ENCODE data around the gene MTHFD1.

Gene MTHFD1

DNA sequence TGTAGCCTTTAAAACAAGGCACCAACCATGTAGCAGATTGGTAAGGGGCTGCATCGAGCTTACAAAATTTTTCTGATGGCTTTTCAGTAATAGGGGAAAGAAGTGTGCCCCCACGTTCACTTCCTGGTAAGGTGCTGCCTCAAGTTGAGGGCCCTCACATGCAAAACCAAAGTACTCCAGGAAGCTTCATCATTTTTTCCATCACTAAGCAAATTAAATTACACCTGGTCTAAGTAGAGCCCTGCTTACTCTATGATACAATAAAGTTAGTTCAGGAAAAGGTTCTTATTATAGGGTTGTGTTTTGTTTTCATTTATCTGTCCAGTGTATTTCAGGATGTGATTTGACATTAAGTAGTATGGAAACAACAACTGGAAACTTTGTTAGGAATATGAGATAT is 62.1 kb downstream of the MTHFD1 start:
- DNase-seq: no peak

DNA sequence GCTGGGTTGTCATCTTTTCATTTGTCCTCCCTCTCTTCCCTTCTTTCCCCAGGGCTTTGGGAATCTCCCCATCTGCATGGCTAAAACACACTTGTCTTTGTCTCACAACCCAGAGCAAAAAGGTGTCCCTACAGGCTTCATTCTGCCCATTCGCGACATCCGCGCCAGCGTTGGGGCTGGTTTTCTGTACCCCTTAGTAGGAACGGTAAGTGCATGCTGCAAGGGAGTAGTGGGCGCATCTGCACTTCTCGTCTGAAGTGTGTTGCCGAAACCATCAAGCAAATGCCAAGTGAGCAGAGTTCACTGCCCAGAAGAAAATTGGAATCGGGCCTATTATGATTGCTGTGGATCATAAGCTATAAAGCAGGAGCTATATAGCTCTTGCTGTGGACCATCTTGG is 66.5 kb downstream of the MTHFD1 start:
- no peak for DNase-seq

DNA sequence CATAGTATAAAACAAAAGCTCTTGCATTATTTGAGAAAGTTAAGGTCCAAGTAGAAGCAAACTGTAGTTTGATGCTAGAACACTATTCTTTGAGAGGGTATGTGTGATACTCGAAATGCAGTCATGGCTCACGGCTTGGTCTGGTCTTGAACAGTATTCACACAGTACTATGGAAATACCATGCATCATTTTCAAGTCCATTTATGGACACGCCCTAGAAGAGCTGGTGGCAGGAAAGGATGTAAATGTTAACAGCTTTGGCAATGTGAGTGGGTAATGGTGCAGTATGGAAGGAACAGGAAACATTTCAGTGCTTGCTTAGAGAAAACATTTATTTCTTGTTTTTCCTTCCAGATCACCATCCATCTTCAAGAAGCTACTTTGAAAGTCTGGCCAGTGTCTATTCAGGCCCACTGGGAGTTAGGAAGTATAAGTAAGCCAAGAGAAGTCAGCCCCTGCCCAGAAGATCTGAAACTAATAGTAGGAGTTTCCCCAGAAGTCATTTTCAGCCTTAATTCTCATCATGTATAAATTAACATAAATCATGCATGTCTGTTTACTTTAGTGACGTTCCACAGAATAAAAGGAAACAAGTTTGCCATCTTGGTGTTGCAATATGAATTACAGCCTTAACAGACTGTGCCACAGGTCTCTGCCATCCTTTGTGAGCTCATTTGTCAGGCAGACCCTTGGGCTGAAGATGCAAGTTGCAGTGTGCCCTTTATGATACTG is 71.4 kb downstream of the MTHFD1 start:
- no peak for DNase-seq

DNA sequence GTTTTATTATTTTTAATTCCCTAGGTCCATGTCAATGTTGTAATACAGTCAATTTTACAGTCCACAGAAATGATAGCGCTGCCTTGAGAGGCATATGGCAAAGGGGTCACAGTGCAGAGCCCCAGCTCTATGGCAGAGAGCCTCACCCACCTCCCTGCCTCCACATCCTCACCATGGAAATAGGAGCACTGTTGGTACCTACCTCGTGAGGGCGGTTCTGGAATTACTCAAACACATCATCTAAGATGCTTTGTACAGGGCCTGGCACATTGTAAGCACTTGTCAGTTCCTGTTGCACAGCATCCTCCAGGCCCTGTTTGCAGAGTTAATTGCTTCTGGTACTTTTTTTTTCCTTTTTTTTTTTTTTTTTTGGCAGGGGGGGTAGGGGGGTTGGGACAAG is 73.1 kb downstream of the MTHFD1 start:
- DNase-seq: no peak

DNA sequence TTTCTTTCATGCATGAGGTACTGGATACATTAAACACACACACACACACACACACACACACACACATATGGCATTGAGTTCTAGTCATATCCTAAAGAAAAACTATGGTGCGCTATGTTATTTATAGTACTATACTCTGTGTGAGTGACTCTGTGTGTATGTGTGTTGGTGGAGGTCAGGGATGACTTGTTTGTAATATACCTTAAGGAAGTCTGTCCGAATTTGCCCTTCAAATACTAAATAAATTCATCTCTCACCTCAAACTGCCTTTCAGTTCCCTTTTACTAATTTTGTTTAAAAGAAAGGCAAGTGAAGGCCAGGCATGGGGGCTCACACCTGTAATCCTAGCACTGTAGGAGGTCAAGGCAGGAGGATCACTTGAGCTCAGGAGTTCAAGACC is 75.0 kb downstream of the MTHFD1 start:
- DNase-seq: no peak

DNA sequence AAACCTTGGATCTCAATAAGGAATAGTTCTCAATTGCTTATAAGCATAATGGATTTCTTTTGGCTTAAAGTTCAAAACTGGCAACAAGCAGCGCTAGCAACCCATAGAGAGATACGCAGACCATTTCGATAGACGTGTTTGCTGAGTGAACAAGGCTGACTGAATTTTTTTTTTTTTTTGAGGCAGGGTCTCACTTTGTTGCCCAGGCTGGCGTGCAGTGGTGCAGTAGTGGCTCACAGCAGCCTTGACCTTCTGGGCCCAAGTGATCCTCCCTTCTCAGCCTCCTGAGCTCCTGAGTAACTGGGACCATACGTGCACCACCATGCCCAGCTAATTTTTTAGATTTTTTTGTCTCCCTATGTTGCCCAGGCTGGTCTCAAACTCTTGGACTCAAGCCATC is 75.7 kb downstream of the MTHFD1 start:
- DNase-seq: no peak

DNA sequence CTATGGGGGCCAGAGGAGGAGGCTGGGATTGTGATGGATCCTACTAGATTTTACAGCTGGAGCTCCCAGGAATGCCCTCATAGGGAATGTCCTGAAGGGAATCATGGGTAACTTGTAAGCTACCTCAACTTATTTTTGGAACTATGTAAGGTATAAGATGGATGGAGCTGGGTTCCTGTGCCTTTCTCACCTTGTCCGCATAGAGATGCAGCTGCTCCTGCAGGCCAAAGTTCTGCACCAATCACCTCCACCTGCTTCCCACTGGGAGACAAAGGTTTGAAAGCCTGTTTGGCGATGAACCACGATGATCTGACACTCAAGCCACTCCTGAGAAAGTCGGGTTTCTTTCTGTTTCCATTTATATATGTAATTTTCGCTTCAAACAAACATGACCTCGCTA is 76.5 kb downstream of the MTHFD1 start:
- no peak for DNase-seq

DNA sequence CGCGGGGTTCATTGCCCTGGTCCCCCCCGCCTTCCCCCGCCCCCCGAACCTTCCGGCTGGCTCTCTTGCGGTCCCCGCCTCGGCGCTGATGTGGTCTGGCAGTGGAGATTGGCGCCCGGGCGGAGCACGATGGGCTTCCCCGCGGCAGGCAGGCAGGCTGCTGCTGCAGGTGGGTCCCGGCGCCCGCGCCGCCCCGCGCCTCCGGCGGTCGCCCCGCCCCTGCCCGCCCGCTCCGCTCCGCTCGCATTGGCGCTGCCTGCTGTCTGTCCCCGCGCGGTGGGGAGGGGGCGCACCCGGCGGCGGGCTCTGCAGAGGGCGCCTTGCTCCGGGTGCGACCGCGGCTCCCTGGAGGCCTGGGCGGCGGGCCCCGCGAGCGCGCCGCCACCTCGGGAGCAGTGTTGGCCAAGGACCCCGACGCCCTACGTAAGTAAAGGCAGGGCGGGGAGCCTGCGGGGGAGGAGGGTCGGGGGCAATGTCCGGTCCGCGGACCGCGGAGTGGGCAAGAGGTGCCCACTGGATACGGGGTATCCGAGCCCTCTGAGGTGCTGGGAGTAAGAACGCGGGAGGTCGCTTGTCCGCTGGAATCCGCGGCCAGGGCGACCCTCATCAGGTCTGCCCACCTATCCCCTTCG is 77.2 kb downstream of the MTHFD1 start, which contains the start of gene AKAP5:
TSS of gene AKAP5 (plus strand) at position 309 of the 632 bp plus-strand sequence. CDS start 2,896 bp downstream, outside the sequence.
- peak; percentile 67 for DNase-seq

DNA sequence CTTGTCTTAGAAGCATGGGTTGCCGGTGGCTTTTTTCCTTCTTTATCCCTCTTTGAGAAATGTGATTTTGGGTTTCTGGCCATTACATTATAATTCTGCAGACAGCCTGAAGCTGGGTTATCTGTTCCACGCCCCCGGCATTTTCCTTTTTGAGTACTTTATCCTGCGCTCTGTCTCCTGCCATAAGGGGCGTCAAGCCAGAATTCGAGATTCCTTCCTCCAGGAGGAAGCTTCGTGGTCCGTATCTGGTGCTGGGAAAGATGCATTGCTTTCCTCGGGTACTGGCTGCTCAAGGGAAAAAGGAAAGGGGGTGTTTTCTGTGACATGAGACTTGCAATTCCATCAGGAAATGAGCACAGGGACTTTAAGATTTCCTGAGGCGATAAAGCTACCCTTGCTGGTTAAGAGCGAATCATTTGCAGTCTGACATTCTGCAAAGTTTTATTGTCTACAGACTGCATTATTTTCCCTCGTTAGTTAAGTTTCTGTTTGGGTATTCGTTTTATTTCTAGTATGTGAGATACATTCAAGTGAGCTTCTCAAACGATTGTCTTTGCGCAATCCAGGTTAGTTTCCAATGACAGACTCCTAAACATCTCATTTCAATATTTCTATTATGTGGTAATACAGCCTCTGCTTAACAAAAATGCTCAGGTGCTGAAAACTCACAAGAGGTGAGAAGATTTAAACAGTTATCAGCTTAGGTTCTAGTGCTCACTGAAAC is 77.8 kb downstream of the MTHFD1 start:
- no peak for DNase-seq

DNA sequence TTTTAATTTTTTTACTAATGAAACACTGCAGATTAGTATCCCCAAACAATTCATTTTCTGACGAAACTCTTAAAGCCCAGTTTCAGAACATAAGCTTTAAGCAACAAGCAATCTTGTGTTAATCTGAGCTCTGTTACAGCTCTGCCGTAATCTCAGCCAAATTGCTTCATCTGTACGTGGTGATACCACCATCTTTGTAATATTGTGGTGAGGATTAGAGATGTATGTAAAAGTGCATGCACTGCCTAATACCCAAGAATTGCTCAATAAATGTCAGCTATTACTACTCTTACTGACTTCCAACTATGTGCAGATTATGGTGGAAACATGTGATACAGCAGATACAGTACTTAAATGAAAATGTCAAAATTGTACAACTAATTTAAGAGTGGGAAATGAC is 78.9 kb downstream of the MTHFD1 start:
- no peak for DNase-seq

DNA sequence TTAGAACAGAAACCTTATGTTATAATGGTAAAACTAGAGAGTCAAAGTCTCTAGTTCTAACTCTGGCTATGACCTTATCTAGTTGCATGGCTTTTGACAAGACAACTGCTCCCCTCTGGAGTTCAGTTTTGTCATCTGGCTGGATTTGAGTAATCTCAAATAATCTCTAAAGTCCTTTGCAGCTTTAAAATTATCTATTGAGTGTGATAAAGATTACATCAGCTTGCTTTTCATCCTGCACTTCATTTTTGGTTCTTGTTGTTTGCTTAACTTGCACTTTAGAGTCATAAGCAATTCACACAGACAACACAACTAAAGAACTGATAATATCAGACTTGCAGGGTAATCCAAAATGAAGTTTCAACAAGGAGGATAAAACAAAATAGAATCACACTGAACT is 79.4 kb downstream of the MTHFD1 start:
- DNase-seq: no peak

DNA sequence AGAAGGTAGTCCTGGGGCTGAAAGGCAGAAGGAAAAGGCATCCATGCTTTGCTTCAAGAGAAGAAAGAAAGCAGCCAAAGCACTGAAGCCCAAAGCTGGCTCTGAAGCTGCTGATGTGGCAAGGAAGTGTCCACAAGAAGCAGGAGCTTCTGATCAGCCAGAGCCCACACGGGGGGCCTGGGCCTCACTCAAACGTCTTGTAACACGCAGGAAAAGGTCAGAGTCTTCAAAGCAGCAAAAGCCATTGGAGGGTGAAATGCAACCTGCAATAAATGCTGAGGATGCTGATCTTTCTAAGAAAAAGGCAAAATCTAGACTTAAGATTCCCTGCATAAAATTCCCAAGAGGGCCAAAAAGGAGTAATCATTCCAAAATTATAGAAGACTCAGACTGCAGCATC is 80.3 kb downstream of the MTHFD1 start:
- DNase-seq: no peak

DNA sequence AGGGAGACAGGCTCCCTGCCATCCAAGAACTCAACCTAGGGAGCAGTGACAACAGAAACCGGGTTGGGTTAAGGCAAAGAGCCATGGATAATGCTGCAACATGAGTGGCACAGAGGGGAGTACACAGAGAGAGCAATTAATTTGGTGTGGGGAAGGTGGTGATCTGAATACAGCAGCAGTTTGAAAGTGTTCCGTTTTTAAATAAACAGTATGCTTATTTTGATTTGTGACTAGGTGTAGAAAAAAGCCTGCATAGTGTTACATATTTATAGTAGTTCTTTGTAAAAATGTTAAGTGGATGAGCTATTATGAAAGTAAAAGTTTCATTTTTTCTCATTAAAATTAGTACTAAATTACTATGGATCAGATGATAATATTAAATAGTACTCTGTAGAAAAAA is 85.9 kb downstream of the MTHFD1 start:
- no peak for DNase-seq

DNA sequence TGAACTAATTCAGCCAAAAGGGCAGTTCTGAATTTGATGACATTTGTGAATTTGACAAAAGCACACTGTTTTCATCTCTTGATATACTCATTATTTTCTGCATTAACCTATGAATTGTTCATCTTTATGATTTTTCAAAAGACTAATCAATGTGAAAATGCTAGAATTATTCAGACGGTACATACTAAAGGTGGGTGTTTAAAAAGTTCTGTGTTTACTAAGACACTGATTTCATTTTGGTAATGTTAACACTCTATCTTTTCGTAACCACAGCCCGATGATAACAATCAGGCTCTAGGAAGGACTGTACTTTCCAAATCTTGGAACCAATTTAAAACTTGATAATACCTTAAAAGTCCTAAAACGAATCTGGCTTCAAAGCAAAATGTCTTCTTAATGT is 86.5 kb downstream of the MTHFD1 start:
- no peak for DNase-seq

DNA sequence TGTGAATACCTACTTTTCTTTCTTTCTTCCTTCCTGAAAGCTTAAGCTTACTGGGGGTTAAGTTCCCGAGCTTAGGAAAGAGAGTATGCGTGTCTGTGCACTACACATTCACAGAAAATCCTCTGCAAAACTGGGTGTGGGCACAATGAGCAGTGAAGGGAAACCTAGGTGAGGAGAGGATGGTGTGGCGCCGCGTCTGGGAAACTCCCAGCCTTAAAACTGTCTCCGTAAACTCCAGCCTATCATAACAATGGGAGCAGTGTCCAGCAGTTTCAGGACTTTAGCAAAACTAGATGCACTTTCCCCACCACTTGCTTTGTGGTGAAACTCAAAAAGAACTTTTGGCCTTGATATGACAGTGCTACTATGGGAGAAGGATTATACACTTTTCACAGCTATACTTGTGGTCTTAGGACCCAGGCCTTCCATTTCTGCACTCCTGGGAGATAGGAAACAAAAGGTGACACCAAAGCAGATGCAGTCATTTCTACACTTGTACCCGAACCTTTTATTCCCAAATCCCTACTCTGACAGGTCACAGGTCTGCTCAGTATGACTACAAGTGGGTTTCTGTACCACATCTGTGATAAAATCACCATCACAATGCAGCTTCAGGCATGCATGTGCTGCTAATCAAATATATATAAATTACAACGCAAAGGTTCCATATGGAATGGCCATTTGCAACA is 87.6 kb downstream of the MTHFD1 start:
- no peak for DNase-seq

DNA sequence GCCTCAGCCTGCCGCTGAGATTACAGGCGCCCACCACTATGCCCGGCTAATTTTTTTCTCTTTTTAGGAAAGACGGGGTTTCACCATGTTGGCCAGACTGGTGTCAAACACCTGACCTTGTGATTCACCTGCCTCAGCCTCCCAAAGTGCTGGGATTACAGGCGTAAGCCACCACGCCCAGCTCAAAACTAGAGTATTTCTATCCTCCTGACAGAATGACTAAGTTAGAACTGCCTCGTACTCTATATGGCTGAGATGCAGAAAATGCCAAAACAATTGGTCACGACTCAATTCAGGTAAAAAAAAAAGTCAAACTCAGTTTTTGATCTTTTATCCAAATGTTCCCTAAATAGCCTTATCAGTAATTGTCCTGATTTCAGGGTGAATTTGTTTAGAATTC is 88.3 kb downstream of the MTHFD1 start:
- no peak for DNase-seq

DNA sequence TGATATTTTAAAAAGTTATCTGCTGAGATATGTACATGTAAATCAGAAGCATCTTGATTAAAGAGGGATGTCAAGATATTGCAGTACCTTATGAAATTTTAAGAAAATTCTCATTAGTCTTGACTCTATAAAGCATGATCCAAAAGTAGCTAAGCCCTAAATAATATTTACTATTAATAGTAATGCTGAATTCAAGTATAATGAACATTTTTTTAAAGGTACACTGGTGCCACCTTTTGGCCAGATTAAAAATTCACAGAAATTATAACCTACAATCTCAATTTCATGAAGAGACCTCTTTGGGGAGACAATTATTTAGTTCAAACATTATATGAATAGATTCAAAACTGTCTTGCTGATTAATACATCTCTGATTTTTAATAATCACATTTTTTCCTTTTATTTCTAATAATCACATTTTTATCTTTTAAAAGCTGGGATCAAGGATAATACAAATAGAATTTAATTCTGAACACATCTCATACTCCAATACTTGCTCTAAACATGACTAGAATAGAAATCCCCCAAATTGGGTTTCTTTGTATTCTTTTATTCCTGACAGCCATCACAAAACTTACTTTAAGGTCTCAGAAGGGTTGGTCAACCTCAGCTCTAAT is 90.6 kb downstream of the MTHFD1 start:
- DNase-seq: no peak

DNA sequence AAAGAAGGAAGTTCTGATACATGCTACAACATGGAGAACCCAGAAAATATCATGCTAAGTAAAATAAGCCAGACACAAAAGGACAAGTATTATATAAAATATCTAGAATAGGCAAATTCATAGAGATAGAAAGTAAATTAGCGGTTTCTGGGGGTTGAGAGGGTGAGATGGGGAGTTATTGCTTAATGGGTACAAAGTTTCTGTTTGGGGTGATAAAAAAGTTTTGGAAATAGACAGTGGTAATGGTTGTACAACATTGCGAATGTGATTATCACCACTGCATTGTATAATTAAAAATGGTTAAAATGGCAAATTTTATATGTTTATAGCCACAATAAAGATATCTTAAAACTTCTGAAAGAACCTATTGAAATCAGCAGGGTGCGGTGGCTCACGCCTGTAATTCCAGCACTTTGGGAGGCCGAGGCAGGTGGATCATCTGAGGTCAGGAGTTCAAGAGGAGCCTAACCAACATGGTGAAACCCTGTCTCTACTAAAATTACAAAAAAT is 100.5 kb downstream of the MTHFD1 start:
- DNase-seq: no peak

DNA sequence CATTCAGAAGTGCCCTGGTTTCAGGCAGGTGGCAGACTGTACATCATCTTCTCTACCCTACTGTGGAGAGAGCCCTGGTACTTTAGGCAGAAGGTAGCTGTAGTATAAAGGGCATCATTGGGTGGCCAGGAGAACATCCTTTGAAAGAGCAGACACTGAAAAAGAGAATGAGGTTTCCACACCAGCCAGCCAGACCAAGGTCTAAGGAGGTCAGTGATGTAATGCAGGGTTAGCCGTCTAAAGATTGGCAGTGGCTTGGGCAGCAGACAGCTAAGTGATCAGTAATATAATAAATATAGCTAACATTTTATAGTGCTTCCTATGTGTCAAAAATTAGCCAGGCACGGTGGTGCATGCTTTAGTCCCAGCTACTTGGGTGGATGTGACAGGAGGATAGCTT is 103.5 kb downstream of the MTHFD1 start:
- DNase-seq: no peak

DNA sequence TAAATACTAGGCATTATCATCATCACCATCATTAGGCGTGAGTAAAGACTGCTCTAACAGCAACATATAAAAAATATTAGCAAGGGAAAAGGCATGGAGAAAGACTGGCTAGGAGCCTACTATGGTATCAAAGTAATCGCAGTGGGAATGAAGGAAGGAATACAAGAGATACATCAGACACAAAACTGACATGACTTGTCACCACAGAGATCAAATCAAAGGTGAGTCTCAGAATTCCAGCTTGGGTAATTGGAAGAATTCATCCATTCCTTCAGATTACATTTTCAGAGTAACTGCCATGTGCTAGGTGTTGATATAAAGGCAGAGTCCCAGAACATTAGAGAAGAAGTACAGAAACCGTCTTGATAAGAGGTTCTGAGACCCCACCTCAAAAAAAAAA is 105.3 kb downstream of the MTHFD1 start:
- no peak for DNase-seq

DNA sequence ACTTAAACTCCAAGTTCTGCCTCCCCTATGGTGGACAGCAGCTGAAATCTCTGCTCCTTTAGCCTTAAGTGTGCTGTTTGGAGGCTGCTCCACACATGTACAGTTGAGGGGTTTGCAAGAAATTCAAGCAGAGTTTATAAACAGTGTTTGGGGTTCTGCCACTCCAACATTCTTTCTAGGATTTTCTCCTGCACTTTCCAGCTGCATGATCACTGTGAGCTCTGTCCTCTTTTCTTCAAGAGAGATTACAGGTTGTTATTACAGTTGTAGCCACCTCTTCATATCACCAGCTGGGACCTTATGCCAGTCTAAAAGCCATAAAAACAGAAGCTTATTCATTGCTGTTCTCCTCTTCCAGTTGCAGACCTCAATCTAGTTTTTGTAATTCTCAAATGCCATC is 107.1 kb downstream of the MTHFD1 start:
- DNase-seq: no peak

DNA sequence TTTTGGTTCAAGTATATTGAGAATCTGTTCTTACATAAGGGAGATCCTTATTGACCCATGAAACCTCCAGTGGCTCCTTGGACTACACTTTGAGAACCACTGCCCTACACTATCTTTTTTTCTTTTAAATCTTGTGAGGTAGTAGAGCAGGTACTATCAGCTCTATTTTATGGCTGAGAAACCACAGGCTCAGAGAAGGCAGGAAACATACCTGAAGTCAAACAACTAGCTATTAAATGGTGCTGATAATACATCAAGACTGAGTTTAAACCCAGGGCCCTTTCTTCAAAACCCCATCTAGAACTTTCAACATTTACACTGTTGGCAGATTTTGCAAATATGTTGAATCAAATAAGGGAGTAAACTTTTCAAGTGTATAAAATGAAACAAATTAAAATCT is 108.6 kb downstream of the MTHFD1 start:
- DNase-seq: no peak

DNA sequence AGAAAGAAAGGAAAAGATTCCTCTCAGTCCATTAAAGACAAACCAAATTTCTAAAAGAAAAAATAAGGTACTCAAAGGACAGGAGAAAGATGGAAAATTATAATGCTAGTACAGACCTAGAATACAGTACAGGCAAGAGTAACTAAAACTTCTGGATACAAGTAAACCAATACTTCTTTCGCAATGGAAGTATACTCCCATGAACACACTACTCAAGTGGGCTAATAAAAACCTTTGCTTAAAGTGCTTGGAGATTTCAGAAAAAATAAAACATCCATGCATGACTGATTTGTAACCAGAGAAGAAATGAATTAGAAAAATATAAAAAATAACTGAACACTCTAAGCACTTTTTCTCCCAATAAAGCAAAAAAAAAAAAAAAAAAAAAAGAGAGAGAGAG is 111.9 kb downstream of the MTHFD1 start:
- DNase-seq: no peak

Measured in stimulated activated CD8-positive, alpha-beta memory T cell treated with anti-CD3 and anti-CD28 coated beads, Interleukin-4, amount 100 ng/mL, for 48 hours (primary cell).